Measurements from ENCODE around the gene ZNF608. TPM values are rescaled to one million over a fixed set of nuclear protein-coding genes. Genes with fewer than 3 reads are reported as not detected.

ZNF608 gene
- total RNA-seq, 1 experiment from 2014 or later = 5.6 TPM

DNA sequence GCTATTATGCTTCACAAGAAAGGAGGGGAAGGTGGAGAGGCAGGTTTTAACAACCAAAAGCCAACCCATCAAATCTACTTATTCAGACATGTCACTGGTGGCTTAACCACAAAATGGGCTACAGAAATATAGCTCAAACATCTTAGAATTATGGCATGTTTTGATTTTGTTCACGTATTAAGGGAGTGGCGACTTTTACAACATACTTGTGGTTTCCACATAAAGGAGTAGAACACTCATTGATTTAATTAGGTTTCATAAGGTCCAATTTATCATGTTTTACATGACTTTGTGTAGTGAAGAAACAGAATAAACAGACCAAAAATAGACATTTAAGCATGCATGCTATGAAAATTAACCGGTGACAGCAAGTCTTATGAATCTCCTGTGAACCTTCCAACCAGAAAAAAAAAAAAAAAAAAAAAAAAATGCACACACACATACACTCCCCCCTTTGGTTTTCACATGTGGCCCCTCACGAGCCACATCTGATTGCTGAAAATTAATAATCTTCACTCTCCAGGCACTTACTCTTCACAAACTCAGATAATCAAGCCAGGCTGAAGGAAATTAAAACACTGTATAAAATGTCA lies 5.4 kb downstream of the ZNF608 start:
- intact Hi-C loops (cut with micrococcal nuclease) = loop anchor here (5.0 to 10.0 kb wide), 2 partner anchors 144 to 786 kb away; no protein-coding TSS in a partner anchor
- ATAC-seq (peak; percentile 21), DNase-seq (ENCODE audit: low read depth, low spot score) (no peak)
- peak overlapping the region; percentile 76 for H3K4me2 ChIP-seq (ENCODE audit: low read length)
- peaks cover 65 to 75% of the 10 kb centered on the region in 2 experiments for H3K4me1 ChIP-seq (ENCODE audit: control insufficient read depth in 1 of 2, insufficient read depth in 2 of 2, low read length in 2 of 2)
- CTCF ChIA-PET = no interaction called here
- POLR2A ChIA-PET = interaction anchor here (1.1 kb wide), 1 partner anchor 8 kb away, joined by 4 read pairs; no protein-coding TSS in a partner anchor
- no peaks in the 10 kb centered on the region for H4K20me1 ChIP-seq (ENCODE audit: insufficient read depth)
- TF ChIP-seq EGR1 (IDR thresholded peaks at IDR 0.05; ENCODE audit: low read depth) = no peak
- TF ChIP-seq SIN3A (IDR thresholded peaks at IDR 0.05; ENCODE audit: low read depth) = peak; percentile 35; the same call in 1 of the 2 replicates
- no peak for TF ChIP-seq RAD21 (IDR thresholded peaks at IDR 0.05; ENCODE audit: low read depth)
- TF ChIP-seq EZH2 (IDR thresholded peaks at IDR 0.05) = no peak
- TF ChIP-seq SP1 (IDR thresholded peaks at IDR 0.05; ENCODE audit: low read depth) = peak; percentile 53
- TF ChIP-seq CEBPB (IDR thresholded peaks at IDR 0.05; ENCODE audit: low read depth) = 0 out of 2 replicates have a peak, but pooled peaks have one; percentile 39
- peak; percentile 40 for TF ChIP-seq JUND (IDR thresholded peaks at IDR 0.05)
- TF ChIP-seq TCF7L2 (IDR thresholded peaks at IDR 0.05; ENCODE audit: borderline replicate concordance, extremely low read depth, insufficient read depth, insufficient read length) = no peak
- peak overlapping the region; percentile 79; the same call in 1 of the 2 replicates for H3K27ac ChIP-seq (ENCODE audit: low read depth, low read length)
- H3K9ac ChIP-seq (ENCODE audit: low read length) = peak overlapping the region; percentile 44
- no peak overlapping the region for H2AFZ ChIP-seq (ENCODE audit: low read depth, low read length, poor library complexity, severe bottlenecking)
- no peaks in the 10 kb centered on the region for H3K79me2 ChIP-seq (ENCODE audit: insufficient read depth, low read length)
- peak overlapping the region in 1 of 2 experiments; percentile 44; a peak in 2 of 4 replicates for H3K4me3 ChIP-seq (replicated peaks in 1 of 2; ENCODE audit: low read depth in 1 of 2, low read length in 2 of 2)
- no peaks in the 10 kb centered on the region for H3K9me3 ChIP-seq (ENCODE audit: control insufficient read depth in 1 of 2, insufficient read depth in 1 of 2, low read depth in 1 of 2, low read length in 2 of 2)
- H3K27me3 ChIP-seq (ENCODE audit: insufficient read depth, low read length) = no peaks in the 10 kb centered on the region
- RAD21 ChIA-PET (ENCODE audit: low non-redundant PET in 1 of 2, low total read pairs in 2 of 2, uncharacterized antibody in 2 of 2, unreplicated experiment in 2 of 2) = interaction anchor here (0.8 to 1.0 kb wide), 3 partner anchors 8 to 452 kb away, joined by 3 to 8 read pairs (median 5); no protein-coding TSS in a partner anchor
- H3K9me2 ChIP-seq (ENCODE audit: insufficient read depth) = no peaks in the 10 kb centered on the region
- BruUV-seq (replicated peaks) = no TSS peak
- no peaks in the 10 kb centered on the region for H3K36me3 ChIP-seq (ENCODE audit: control insufficient read depth in 1 of 2, insufficient read depth in 2 of 2, low read length in 2 of 2)

DNA sequence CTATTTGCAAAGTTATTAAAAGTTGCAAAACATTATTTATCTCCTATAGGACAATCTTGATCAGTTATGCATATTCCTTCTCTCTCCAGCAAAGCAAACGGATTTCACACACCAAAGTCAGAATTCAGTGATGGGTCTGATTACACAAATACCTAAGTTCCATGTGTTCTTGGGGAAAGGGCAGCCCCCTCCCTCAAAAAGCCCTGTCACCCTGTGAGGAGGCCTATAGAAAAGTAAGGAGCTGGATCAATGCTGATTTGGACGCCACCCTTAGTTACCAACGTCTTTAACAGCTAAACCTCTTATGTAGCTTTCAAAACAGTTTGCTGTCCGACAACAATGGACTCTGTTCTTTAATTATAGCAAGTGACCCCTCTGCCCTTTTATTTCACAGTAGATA lies 6.4 kb downstream of the ZNF608 start:
- H3K4me2 ChIP-seq (ENCODE audit: low read length) = peak overlapping the region; percentile 76; the same call in 1 of the 2 replicates
- H3K27me3 ChIP-seq (ENCODE audit: insufficient read depth, low read length) = no peaks in the 10 kb centered on the region
- ATAC-seq = no peak
- no peaks in the 10 kb centered on the region for H4K20me1 ChIP-seq (ENCODE audit: insufficient read depth)
- no TSS peak for BruUV-seq (replicated peaks)
- no peaks in the 10 kb centered on the region for H3K9me3 ChIP-seq (ENCODE audit: control insufficient read depth in 1 of 2, insufficient read depth in 1 of 2, low read depth in 1 of 2, low read length in 2 of 2)
- CTCF ChIA-PET = no interaction called here
- no peak overlapping the region for H3K4me3 ChIP-seq (replicated peaks in 1 of 2; ENCODE audit: low read depth in 1 of 2, low read length in 2 of 2)
- intact Hi-C loops (cut with micrococcal nuclease) = loop anchor here (5.0 to 10.0 kb wide), 2 partner anchors 143 to 785 kb away; no protein-coding TSS in a partner anchor
- H3K79me2 ChIP-seq (ENCODE audit: insufficient read depth, low read length) = no peaks in the 10 kb centered on the region
- H3K27ac ChIP-seq (ENCODE audit: low read depth, low read length) = peak overlapping the region; percentile 79; the same call in 1 of the 2 replicates
- POLR2A ChIA-PET = no interaction called here
- no peaks in the 10 kb centered on the region for H3K36me3 ChIP-seq (ENCODE audit: control insufficient read depth in 1 of 2, insufficient read depth in 2 of 2, low read length in 2 of 2)
- DNase-seq (ENCODE audit: low read depth, low spot score) = no peak
- RAD21 ChIA-PET (ENCODE audit: low non-redundant PET in 1 of 2, low total read pairs in 2 of 2, uncharacterized antibody in 2 of 2, unreplicated experiment in 2 of 2) = no interaction called here
- H3K9ac ChIP-seq (ENCODE audit: low read length) = no peak overlapping the region
- peaks cover 56 to 65% of the 10 kb centered on the region in 2 experiments for H3K4me1 ChIP-seq (ENCODE audit: control insufficient read depth in 1 of 2, insufficient read depth in 2 of 2, low read length in 2 of 2)
- H3K9me2 ChIP-seq (ENCODE audit: insufficient read depth) = no peaks in the 10 kb centered on the region
- H2AFZ ChIP-seq (ENCODE audit: low read depth, low read length, poor library complexity, severe bottlenecking) = no peak overlapping the region
- no peak for TF ChIP-seq JUND (IDR thresholded peaks at IDR 0.05)
- TF ChIP-seq, protein P1, sequence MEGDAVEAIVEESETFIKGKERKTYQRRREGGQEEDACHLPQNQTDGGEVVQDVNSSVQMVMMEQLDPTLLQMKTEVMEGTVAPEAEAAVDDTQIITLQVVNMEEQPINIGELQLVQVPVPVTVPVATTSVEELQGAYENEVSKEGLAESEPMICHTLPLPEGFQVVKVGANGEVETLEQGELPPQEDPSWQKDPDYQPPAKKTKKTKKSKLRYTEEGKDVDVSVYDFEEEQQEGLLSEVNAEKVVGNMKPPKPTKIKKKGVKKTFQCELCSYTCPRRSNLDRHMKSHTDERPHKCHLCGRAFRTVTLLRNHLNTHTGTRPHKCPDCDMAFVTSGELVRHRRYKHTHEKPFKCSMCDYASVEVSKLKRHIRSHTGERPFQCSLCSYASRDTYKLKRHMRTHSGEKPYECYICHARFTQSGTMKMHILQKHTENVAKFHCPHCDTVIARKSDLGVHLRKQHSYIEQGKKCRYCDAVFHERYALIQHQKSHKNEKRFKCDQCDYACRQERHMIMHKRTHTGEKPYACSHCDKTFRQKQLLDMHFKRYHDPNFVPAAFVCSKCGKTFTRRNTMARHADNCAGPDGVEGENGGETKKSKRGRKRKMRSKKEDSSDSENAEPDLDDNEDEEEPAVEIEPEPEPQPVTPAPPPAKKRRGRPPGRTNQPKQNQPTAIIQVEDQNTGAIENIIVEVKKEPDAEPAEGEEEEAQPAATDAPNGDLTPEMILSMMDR (IDR thresholded peaks at IDR 0.05 in 2 of 3, conservative IDR thresholded peaks at IDR 0.05 in 1 of 3; ENCODE audit: borderline replicate concordance in 1 of 3, insufficient read depth in 1 of 3, low read depth in 2 of 3, low read length in 2 of 3) = no peak
- no peak for TF ChIP-seq FOSL1 (IDR thresholded peaks at IDR 0.05; ENCODE audit: low read depth)
- TF ChIP-seq, protein P2, sequence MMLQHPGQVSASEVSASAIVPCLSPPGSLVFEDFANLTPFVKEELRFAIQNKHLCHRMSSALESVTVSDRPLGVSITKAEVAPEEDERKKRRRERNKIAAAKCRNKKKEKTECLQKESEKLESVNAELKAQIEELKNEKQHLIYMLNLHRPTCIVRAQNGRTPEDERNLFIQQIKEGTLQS (IDR thresholded peaks at IDR 0.05) = no peak
- TF ChIP-seq, protein P3, sequence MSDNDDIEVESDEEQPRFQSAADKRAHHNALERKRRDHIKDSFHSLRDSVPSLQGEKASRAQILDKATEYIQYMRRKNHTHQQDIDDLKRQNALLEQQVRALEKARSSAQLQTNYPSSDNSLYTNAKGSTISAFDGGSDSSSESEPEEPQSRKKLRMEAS (IDR thresholded peaks at IDR 0.05) = no peak
- no peak for TF ChIP-seq SIN3A (IDR thresholded peaks at IDR 0.05; ENCODE audit: low read depth)
- no peak for TF ChIP-seq POLR2AphosphoS5 (IDR thresholded peaks at IDR 0.05; ENCODE audit: low read depth, low read length)
- TF ChIP-seq, protein P4, sequence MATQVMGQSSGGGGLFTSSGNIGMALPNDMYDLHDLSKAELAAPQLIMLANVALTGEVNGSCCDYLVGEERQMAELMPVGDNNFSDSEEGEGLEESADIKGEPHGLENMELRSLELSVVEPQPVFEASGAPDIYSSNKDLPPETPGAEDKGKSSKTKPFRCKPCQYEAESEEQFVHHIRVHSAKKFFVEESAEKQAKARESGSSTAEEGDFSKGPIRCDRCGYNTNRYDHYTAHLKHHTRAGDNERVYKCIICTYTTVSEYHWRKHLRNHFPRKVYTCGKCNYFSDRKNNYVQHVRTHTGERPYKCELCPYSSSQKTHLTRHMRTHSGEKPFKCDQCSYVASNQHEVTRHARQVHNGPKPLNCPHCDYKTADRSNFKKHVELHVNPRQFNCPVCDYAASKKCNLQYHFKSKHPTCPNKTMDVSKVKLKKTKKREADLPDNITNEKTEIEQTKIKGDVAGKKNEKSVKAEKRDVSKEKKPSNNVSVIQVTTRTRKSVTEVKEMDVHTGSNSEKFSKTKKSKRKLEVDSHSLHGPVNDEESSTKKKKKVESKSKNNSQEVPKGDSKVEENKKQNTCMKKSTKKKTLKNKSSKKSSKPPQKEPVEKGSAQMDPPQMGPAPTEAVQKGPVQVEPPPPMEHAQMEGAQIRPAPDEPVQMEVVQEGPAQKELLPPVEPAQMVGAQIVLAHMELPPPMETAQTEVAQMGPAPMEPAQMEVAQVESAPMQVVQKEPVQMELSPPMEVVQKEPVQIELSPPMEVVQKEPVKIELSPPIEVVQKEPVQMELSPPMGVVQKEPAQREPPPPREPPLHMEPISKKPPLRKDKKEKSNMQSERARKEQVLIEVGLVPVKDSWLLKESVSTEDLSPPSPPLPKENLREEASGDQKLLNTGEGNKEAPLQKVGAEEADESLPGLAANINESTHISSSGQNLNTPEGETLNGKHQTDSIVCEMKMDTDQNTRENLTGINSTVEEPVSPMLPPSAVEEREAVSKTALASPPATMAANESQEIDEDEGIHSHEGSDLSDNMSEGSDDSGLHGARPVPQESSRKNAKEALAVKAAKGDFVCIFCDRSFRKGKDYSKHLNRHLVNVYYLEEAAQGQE (IDR thresholded peaks at IDR 0.05; ENCODE audit: low read depth) = no peak

Data from HCT116 (cell line).